ENCODE data around the gene IRAK1BP1. TPM values are rescaled to one million over a fixed set of nuclear protein-coding genes. Genes with fewer than 3 reads are reported as not detected.

The IRAK1BP1 gene
- total RNA-seq, 1 donor, result 6.9 TPM

DNA sequence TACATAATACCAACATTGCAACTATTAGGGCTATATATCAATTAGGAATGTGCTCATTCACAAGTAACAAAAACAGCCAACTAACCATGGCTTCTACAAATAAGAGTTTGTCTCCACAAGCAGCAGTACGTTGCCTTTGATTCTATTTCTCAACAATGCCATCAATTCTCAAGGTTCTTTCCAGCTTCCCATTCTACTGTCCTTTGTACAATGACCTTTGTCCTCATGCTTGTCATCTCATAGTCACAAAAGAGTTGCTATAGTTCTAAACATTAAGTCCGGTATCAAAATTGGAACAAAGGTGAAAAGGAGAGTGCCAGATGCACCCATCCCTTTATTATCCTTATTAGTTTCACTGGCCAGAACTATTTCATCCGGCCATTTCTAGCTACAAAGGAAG is 30.8 kb upstream of the IRAK1BP1 start:
- Histone ChIP-seq H3K4me1 (ENCODE audit: insufficient read depth, low read length) (no peaks in the 10 kb centered on the region), H3K27me3 (ENCODE audit: insufficient read depth, low read length) (no peaks in the 10 kb centered on the region), H4K20me1 (ENCODE audit: insufficient read depth, low read length) (no peaks in the 10 kb centered on the region), H3K79me2 (ENCODE audit: insufficient read depth, low read length) (no peaks in the 10 kb centered on the region), H3K36me3 (ENCODE audit: insufficient read depth, low read length) (no peaks in the 10 kb centered on the region), H3K4me2 (ENCODE audit: insufficient read depth, low read length) (no peak overlapping the region), H3K4me3 (ENCODE audit: insufficient read depth, low read length) (no peak overlapping the region), H3K27ac (ENCODE audit: low read depth, low read length) (no peak overlapping the region), H2AFZ (ENCODE audit: low read length) (no peak overlapping the region), H3K9me3 (ENCODE audit: low read depth, low read length) (no peaks in the 10 kb centered on the region)
- DNase-seq (ENCODE audit: insufficient read length, low spot score, missing footprints), result no peak
- TF ChIP-seq, protein P1, sequence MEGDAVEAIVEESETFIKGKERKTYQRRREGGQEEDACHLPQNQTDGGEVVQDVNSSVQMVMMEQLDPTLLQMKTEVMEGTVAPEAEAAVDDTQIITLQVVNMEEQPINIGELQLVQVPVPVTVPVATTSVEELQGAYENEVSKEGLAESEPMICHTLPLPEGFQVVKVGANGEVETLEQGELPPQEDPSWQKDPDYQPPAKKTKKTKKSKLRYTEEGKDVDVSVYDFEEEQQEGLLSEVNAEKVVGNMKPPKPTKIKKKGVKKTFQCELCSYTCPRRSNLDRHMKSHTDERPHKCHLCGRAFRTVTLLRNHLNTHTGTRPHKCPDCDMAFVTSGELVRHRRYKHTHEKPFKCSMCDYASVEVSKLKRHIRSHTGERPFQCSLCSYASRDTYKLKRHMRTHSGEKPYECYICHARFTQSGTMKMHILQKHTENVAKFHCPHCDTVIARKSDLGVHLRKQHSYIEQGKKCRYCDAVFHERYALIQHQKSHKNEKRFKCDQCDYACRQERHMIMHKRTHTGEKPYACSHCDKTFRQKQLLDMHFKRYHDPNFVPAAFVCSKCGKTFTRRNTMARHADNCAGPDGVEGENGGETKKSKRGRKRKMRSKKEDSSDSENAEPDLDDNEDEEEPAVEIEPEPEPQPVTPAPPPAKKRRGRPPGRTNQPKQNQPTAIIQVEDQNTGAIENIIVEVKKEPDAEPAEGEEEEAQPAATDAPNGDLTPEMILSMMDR (IDR thresholded peaks at IDR 0.05; ENCODE audit: extremely low read depth, low read depth, low read length), result no peak

DNA sequence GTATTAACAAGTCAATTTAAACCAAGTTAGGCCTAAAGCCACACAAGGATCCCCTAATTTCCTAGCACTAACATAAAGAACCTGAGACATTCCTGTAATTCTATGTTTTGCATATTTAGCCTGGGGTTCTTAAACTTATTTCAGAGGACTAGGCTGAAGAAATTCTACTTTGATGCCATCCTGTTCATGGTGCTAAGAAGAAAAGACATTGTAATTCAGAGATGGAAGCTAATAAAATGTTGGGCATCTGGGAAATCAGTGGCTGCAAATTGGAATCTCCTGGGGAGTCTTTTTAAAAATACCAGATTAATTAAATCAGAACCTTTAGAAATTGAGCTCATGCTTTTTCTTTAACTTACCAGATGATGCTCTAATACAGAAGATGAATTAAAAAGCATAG is 26.2 kb upstream of the IRAK1BP1 start:
- DNase-seq (ENCODE audit: insufficient read length, low spot score, missing footprints), result no peak
- H3K9me3 ChIP-seq (ENCODE audit: low read depth, low read length), result no peaks in the 10 kb centered on the region
- H3K4me3 ChIP-seq (ENCODE audit: insufficient read depth, low read length), result no peak overlapping the region
- no peaks in the 10 kb centered on the region for H3K79me2 ChIP-seq (ENCODE audit: insufficient read depth, low read length)
- TF ChIP-seq, protein P1 (IDR thresholded peaks at IDR 0.05; ENCODE audit: extremely low read depth, low read depth, low read length), result no peak
- no peaks in the 10 kb centered on the region for H4K20me1 ChIP-seq (ENCODE audit: insufficient read depth, low read length)
- no peak overlapping the region for H2AFZ ChIP-seq (ENCODE audit: low read length)
- H3K4me1 ChIP-seq (ENCODE audit: insufficient read depth, low read length), result no peaks in the 10 kb centered on the region
- no peaks in the 10 kb centered on the region for H3K36me3 ChIP-seq (ENCODE audit: insufficient read depth, low read length)
- no peak overlapping the region for H3K4me2 ChIP-seq (ENCODE audit: insufficient read depth, low read length)
- no peaks in the 10 kb centered on the region for H3K27me3 ChIP-seq (ENCODE audit: insufficient read depth, low read length)
- H3K27ac ChIP-seq (ENCODE audit: low read depth, low read length), result no peak overlapping the region

DNA sequence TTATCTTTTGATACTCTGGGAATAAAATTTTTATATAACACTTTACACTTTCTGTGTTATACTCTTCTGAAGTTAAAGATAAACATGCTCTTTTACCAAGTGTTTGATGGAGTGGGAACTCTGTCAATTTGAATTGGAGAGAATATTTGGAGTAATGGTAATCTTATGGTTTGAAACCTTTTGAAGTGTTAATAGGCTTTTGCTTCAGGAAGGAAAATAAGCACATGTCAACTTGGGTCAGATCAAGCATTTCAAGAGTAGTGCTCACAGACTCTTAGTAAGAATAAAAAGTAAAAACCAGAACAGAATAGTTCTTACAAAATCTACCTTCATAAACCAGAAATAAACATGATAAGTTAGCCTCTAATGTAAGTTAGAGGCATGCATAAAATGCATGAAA is 24.4 kb upstream of the IRAK1BP1 start:
- H3K9me3 ChIP-seq (ENCODE audit: low read depth, low read length), result no peaks in the 10 kb centered on the region
- H3K27me3 ChIP-seq (ENCODE audit: insufficient read depth, low read length), result no peaks in the 10 kb centered on the region
- DNase-seq (ENCODE audit: insufficient read length, low spot score, missing footprints), result no peak
- H3K4me3 ChIP-seq (ENCODE audit: insufficient read depth, low read length), result no peak overlapping the region
- no peaks in the 10 kb centered on the region for H3K36me3 ChIP-seq (ENCODE audit: insufficient read depth, low read length)
- no peak overlapping the region for H3K27ac ChIP-seq (ENCODE audit: low read depth, low read length)
- H2AFZ ChIP-seq (ENCODE audit: low read length), result no peak overlapping the region
- no peaks in the 10 kb centered on the region for H3K4me1 ChIP-seq (ENCODE audit: insufficient read depth, low read length)
- no peaks in the 10 kb centered on the region for H4K20me1 ChIP-seq (ENCODE audit: insufficient read depth, low read length)
- no peak overlapping the region for H3K4me2 ChIP-seq (ENCODE audit: insufficient read depth, low read length)
- TF ChIP-seq, protein P1 (IDR thresholded peaks at IDR 0.05; ENCODE audit: extremely low read depth, low read depth, low read length), result no peak
- H3K79me2 ChIP-seq (ENCODE audit: insufficient read depth, low read length), result no peaks in the 10 kb centered on the region

DNA sequence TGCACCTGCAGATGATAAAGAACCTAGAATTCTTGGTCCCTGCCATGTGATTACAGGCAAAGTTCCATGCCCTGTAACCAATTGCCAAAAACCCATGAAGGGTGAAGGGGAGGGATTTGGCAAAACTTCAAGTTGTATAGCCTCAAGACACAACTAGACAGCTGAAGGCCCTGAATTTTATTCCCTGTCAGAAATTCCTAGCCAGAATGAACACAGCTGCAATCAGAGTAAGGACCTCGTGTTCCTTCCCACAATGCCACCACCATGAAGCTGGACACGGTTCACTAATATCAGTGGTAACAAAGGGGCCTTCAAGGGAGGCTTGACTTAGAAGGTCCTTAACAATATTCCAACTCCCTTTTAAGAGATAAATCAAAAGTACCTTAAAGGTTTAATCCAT is 22.5 kb upstream of the IRAK1BP1 start:
- no peaks in the 10 kb centered on the region for H3K4me1 ChIP-seq (ENCODE audit: insufficient read depth, low read length)
- no peak overlapping the region for H3K4me2 ChIP-seq (ENCODE audit: insufficient read depth, low read length)
- DNase-seq (ENCODE audit: insufficient read length, low spot score, missing footprints), result no peak
- H3K27me3 ChIP-seq (ENCODE audit: insufficient read depth, low read length), result no peaks in the 10 kb centered on the region
- no peaks in the 10 kb centered on the region for H3K9me3 ChIP-seq (ENCODE audit: low read depth, low read length)
- H3K36me3 ChIP-seq (ENCODE audit: insufficient read depth, low read length), result no peaks in the 10 kb centered on the region
- no peaks in the 10 kb centered on the region for H3K79me2 ChIP-seq (ENCODE audit: insufficient read depth, low read length)
- no peak overlapping the region for H3K27ac ChIP-seq (ENCODE audit: low read depth, low read length)
- H3K4me3 ChIP-seq (ENCODE audit: insufficient read depth, low read length), result no peak overlapping the region
- no peak overlapping the region for H2AFZ ChIP-seq (ENCODE audit: low read length)
- H4K20me1 ChIP-seq (ENCODE audit: insufficient read depth, low read length), result no peaks in the 10 kb centered on the region
- TF ChIP-seq, protein P1 (IDR thresholded peaks at IDR 0.05; ENCODE audit: extremely low read depth, low read depth, low read length), result no peak

Data from osteoblast (primary cell).